HL-60 (cell line): ENCODE data around the gene PCNP.

Experiments used
- DNase-seq, 2 experiments: peaks; one replicate each; pipeline ENCODE4 v3.0.0-alpha.2; 2010 to 2020; ENCODE audit warnings: low read depth in 1 of 2, low spot score in 1 of 2
- H3K27ac ChIP-seq: fragments of 250-450 bp; sonication (Bioruptor Pico); replicated peaks from 2 replicates; pipeline ENCODE4 v1.5.1; 2020; ENCODE audit warnings: mild to moderate bottlenecking, moderate library complexity
- H3K27me3 ChIP-seq: fragments of 250-450 bp; sonication (Bioruptor Pico); 2 replicates; pipeline ENCODE4 v1.5.1; 2021; ENCODE audit warnings: mild to moderate bottlenecking, moderate library complexity; ENCODE audit not compliant: insufficient read depth, poor library complexity, severe bottlenecking
- H3K4me3 ChIP-seq: replicated peaks from 2 replicates; pipeline ENCODE4 v1.5.1; 2011; ENCODE audit warnings: mild to moderate bottlenecking, control low read depth, low read length; ENCODE audit not compliant: insufficient read depth
- GABPA ChIP-seq: IDR thresholded peaks from 2 replicates; pipeline ENCODE4 v1.6.1; 2012; ENCODE audit warnings: low read depth
- POLR2AphosphoS5 ChIP-seq: IDR thresholded peaks from 2 replicates; pipeline ENCODE4 v1.6.1; 2012; ENCODE audit warnings: low read depth
- SPI1 ChIP-seq: IDR thresholded peaks from 2 replicates; pipeline ENCODE4 v1.6.1; 2012; ENCODE audit warnings: low read depth, mild to moderate bottlenecking, borderline replicate concordance
- TF ChIP-seq, protein P1 (sequence below): IDR thresholded peaks from 2 replicates; pipeline ENCODE4 v1.6.1; 2012; ENCODE audit warnings: low read depth; ENCODE audit not compliant: insufficient replicate concordance
- TF ChIP-seq, protein P2 (sequence below): IDR thresholded peaks from one replicate; pipeline ENCODE4 v1.5.1; 2011; ENCODE audit warnings: low read length, control low read depth, inconsistent platforms; ENCODE audit not compliant: insufficient read depth

The PCNP gene

DNA sequence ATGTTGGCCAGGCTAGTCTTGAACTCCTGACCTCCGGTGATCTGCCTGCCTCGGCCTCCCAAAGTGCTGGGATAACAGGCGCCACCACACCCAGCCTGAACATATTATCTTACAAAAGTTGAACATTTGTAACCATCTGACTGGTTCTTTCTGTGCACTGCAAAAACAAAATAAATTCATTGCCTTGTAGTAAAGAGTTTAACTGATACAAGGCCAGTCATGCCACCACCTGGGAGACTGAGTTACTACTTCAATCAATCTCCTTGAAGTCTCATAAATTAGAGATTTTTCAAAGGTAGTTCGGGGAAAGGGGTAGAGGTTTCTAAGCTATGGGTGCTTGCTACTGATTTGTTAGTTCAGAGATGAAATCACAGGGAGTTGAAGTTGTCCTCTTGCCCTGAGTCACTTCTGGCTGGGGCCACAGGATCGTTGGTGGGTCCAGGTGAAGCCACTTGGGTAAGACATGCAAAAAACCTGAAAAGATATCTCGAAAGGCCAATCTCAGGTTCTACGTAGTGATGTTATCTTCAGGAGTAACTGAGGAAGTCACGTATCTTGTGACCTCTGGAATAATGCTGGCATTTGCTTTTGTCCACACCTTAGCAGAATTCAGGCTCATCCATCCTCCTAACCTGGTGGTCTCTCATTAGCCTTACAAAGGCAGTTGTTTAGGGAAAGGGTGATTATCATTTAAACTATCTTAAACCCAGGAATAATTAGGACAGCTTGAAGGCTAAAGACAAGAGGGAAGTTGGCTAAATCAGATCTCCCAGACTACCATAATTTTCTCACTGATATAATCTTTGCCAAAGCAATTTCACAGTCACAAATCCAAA, 69.2 kb downstream of the PCNP start:
- TF ChIP-seq GABPA, result no peak
- TF ChIP-seq, protein P1, sequence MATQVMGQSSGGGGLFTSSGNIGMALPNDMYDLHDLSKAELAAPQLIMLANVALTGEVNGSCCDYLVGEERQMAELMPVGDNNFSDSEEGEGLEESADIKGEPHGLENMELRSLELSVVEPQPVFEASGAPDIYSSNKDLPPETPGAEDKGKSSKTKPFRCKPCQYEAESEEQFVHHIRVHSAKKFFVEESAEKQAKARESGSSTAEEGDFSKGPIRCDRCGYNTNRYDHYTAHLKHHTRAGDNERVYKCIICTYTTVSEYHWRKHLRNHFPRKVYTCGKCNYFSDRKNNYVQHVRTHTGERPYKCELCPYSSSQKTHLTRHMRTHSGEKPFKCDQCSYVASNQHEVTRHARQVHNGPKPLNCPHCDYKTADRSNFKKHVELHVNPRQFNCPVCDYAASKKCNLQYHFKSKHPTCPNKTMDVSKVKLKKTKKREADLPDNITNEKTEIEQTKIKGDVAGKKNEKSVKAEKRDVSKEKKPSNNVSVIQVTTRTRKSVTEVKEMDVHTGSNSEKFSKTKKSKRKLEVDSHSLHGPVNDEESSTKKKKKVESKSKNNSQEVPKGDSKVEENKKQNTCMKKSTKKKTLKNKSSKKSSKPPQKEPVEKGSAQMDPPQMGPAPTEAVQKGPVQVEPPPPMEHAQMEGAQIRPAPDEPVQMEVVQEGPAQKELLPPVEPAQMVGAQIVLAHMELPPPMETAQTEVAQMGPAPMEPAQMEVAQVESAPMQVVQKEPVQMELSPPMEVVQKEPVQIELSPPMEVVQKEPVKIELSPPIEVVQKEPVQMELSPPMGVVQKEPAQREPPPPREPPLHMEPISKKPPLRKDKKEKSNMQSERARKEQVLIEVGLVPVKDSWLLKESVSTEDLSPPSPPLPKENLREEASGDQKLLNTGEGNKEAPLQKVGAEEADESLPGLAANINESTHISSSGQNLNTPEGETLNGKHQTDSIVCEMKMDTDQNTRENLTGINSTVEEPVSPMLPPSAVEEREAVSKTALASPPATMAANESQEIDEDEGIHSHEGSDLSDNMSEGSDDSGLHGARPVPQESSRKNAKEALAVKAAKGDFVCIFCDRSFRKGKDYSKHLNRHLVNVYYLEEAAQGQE, result no peak
- TF ChIP-seq SPI1, result no peak
- TF ChIP-seq POLR2AphosphoS5, result no peak
- TF ChIP-seq, protein P2, sequence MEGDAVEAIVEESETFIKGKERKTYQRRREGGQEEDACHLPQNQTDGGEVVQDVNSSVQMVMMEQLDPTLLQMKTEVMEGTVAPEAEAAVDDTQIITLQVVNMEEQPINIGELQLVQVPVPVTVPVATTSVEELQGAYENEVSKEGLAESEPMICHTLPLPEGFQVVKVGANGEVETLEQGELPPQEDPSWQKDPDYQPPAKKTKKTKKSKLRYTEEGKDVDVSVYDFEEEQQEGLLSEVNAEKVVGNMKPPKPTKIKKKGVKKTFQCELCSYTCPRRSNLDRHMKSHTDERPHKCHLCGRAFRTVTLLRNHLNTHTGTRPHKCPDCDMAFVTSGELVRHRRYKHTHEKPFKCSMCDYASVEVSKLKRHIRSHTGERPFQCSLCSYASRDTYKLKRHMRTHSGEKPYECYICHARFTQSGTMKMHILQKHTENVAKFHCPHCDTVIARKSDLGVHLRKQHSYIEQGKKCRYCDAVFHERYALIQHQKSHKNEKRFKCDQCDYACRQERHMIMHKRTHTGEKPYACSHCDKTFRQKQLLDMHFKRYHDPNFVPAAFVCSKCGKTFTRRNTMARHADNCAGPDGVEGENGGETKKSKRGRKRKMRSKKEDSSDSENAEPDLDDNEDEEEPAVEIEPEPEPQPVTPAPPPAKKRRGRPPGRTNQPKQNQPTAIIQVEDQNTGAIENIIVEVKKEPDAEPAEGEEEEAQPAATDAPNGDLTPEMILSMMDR, result no peak
- Histone ChIP-seq H3K4me3 (no peak overlapping the region), H3K27ac (no peak overlapping the region), H3K27me3 (no peaks in the 10 kb centered on the region)
- no peak for DNase-seq
